B cell (primary cell): Measurements from ENCODE around the gene MOB3A. TPM values are rescaled to one million over a fixed set of nuclear protein-coding genes. Genes with fewer than 3 reads are reported as not detected.

Experiments used
- ATAC-seq: fragments of 200-7000 bp; cut with Tn5 transposase; one replicate; pipeline ENCODE4 v1.10.0; 2021; ENCODE audit warnings: low read depth, mild to moderate bottlenecking, moderate number of reproducible peaks, moderate library complexity
- CTCF ChIA-PET: fragments of 350-600 bp; sonication (Branson Sonifier 250); formaldehyde crosslinking; loops from one replicate; lab custom pipeline; 2021; ENCODE audit warnings: antibody characterized with exemption, inconsistent platforms; lab: Charles Lee
- POLR2A ChIA-PET: fragments of 350-600 bp; sonication (Branson Sonifier 250); formaldehyde crosslinking; loops from one replicate; lab custom pipeline; 2021; ENCODE audit warnings: antibody characterized with exemption; lab: Charles Lee
- DNase-seq: peaks from one replicate; pipeline ENCODE4 v3.0.0; 2013
- H2AFZ ChIP-seq: 2 replicates; pipeline ENCODE4 v1.6.1; 2012; ENCODE audit warnings: mild to moderate bottlenecking, low read depth, low read length; ENCODE audit not compliant: insufficient read depth, poor library complexity, severe bottlenecking
- H3K27ac ChIP-seq, 2 donors: 1 replicate in 1 of 2; 2 replicates in 1 of 2; pipeline ENCODE4 v1.5.1; 2012 to 2013; ENCODE audit warnings: low read length in 2 of 2, mild to moderate bottlenecking in 2 of 2, moderate library complexity in 1 of 2
- H3K27me3 ChIP-seq, 4 experiments: fragments of 200-600 bp in 1 of 4; sonication (generic) in 1 of 4; replicated peaks in 1 of 4; 1 replicate in 2 of 4; 2 replicates in 2 of 4; pipeline versions ENCODE4 v1.6.1 to v1.7.0; 2013 to 2016; ENCODE audit warnings: low read length in 3 of 4, mild to moderate bottlenecking in 2 of 4, mixed read lengths in 1 of 4, moderate library complexity in 1 of 4; ENCODE audit not compliant: insufficient read depth in 4 of 4, control insufficient read depth in 3 of 4; ENCODE audit errors: control extremely low read depth in 1 of 4
- H3K36me3 ChIP-seq, 2 experiments: replicated peaks in 1 of 2; 1 replicate in 1 of 2; 2 replicates in 1 of 2; pipeline versions ENCODE4 v1.6.1 to v1.7.1; 2013; ENCODE audit warnings: low read length in 1 of 2; ENCODE audit not compliant: insufficient read depth in 2 of 2, control insufficient read depth in 1 of 2; ENCODE audit errors: control extremely low read depth in 1 of 2, extremely low read depth in 1 of 2
- H3K4me1 ChIP-seq, 2 donors: fragments of 200-600 bp in 1 of 2; sonication (generic) in 1 of 2; 1 replicate in 1 of 2; 2 replicates in 1 of 2; pipeline versions ENCODE4 v1.5.1 to v1.6.1; 2013 to 2017; ENCODE audit warnings: low read length in 2 of 2; ENCODE audit not compliant: control insufficient read depth in 2 of 2, insufficient read depth in 2 of 2
- H3K4me2 ChIP-seq: replicated peaks from 2 replicates; pipeline ENCODE3; 2012; ENCODE audit warnings: mild to moderate bottlenecking, low read depth, low read length; ENCODE audit not compliant: poor library complexity, severe bottlenecking
- H3K4me3 ChIP-seq, 5 experiments: fragments of 200-600 bp in 1 of 5; sonication (generic) in 1 of 5; 1 replicate in 3 of 5; 2 replicates in 2 of 5; pipeline versions ENCODE4 v1.5.1 to v1.7.0; 2011 to 2016; ENCODE audit warnings: low read length in 4 of 5, mild to moderate bottlenecking in 4 of 5, low read depth in 2 of 5, control low read depth in 1 of 5, moderate library complexity in 1 of 5; ENCODE audit not compliant: insufficient read depth in 1 of 5; ENCODE audit errors: control extremely low read depth in 1 of 5, extremely low read depth in 1 of 5
- H3K79me2 ChIP-seq: fragments of 200-600 bp; sonication (generic); one replicate; pipeline ENCODE4 v1.6.0; 2016; ENCODE audit warnings: low read length; ENCODE audit not compliant: control insufficient read depth, insufficient read depth
- H3K9ac ChIP-seq: fragments of 200-600 bp; sonication (generic); 2 replicates; pipeline ENCODE4 v1.6.1; 2017; ENCODE audit warnings: mild to moderate bottlenecking, low read length, moderate library complexity
- H3K9me3 ChIP-seq, 3 donors: one replicate each; pipeline versions ENCODE4 v1.6.1 to v1.7.1; 2013; ENCODE audit warnings: low read length in 2 of 3; ENCODE audit not compliant: control insufficient read depth in 2 of 3, insufficient read depth in 1 of 3; ENCODE audit errors: control extremely low read depth in 1 of 3
- H4K20me1 ChIP-seq: 2 replicates; pipeline ENCODE4 v1.6.0; 2012; ENCODE audit warnings: mild to moderate bottlenecking, low read length; ENCODE audit not compliant: insufficient read depth, control insufficient read depth, poor library complexity, severe bottlenecking
- H3K27ac Mint-ChIP-seq: one replicate; pipeline ENCODE4 v1.8.0; 2021; ENCODE audit warnings: mixed read lengths
- H3K27me3 Mint-ChIP-seq: one replicate; pipeline ENCODE4 v1.8.0; 2021; ENCODE audit warnings: mixed read lengths
- H3K4me1 Mint-ChIP-seq: one replicate; pipeline ENCODE4 v1.8.0; 2021; ENCODE audit warnings: mixed read lengths
- H3K4me3 Mint-ChIP-seq: one replicate; pipeline ENCODE4 v1.8.0; 2021; ENCODE audit warnings: mixed read lengths
- H3K9me3 Mint-ChIP-seq: one replicate; pipeline ENCODE4 v1.8.0; 2022; ENCODE audit warnings: mixed read lengths; ENCODE audit not compliant: insufficient read depth
- CTCF ChIP-seq: fragments of 200-600 bp; IDR thresholded peaks from one replicate; pipeline ENCODE4 v1.8.0; 2022; ENCODE audit warnings: antibody characterized with exemption, mild to moderate bottlenecking
- EZH2 ChIP-seq: IDR thresholded peaks from 2 replicates; pipeline ENCODE4 v1.6.1; 2012; ENCODE audit warnings: borderline replicate concordance, low read depth, mild to moderate bottlenecking, moderate library complexity, low read length; ENCODE audit not compliant: insufficient read depth, poor library complexity, severe bottlenecking
- WGBS: methylation state at CpG from one replicate; pipeline ENCODE4 v1.1.5; 2013; ENCODE audit warnings: missing lambda C conversion rate; ENCODE audit not compliant: insufficient coverage; 5-methylcytosine and 5-hydroxymethylcytosine counted together
- intact Hi-C: fragments of 100-400 bp; cut with micrococcal nuclease; formaldehyde crosslinking; loops from one replicate; pipeline ENCODE4 v1.10.0; 2022
- polyA plus RNA-seq: library from polyadenylated mRNA; depleted of rRNA; stranded (reverse); fragments of >200 nt; gene quantifications from 2 replicates; pipeline ENCODE4 v1.2.3, GENCODE V29; 2012
- total RNA-seq, 2 donors: library from RNA; stranded (reverse); fragments of 120-200 nt in 1 of 2; gene quantifications; 1 replicate in 1 of 2; 2 replicates in 1 of 2; pipeline versions ENCODE4 v1.2.3 to v1.2.4, GENCODE V29; 2013 to 2022

Gene MOB3A
- total and polyA plus RNA-seq, 2 donors (not counting 1 experiment from before 2014, with no cell fraction given): 190 to 228 TPM

- H4K20me1 ChIP-seq: no peaks in the 10 kb centered on the region
- H3K9me3 ChIP-seq: peaks cover 0 to 3% (median 0%) of the 10 kb centered on the region in 3 donors
- H3K27me3 ChIP-seq: no peaks in the 10 kb centered on the region
- Mint-ChIP-seq H3K4me3 (peak overlapping the region; percentile 21), H3K27ac (peak overlapping the region; percentile 70), H3K9me3 (no peaks in the 10 kb centered on the region), H3K27me3 (no peaks in the 10 kb centered on the region), H3K4me1 (peaks cover 60% of the 10 kb centered on the region)
- H3K4me1 ChIP-seq: peaks cover 54 to 87% of the 10 kb centered on the region in 2 donors
- CTCF ChIA-PET: interaction anchor here (1.1 kb wide), 1 partner anchor 38 kb away, joined by 4 read pairs; no protein-coding TSS in a partner anchor
- TF ChIP-seq CTCF (no peak), EZH2 (no peak)
- intact Hi-C loops: no loop called here
- H3K27ac ChIP-seq: peak overlapping the region; percentile 33 to 54
- 100% methylated on average over 7 of the region's 27 CpGs for WGBS
- DNase-seq: no peak
- H3K36me3 ChIP-seq: no peaks in the 10 kb centered on the region
- no peak overlapping the region for H3K9ac ChIP-seq
- no peak overlapping the region for H3K4me3 ChIP-seq
- no peak for ATAC-seq
- POLR2A ChIA-PET: interaction anchor here (0.5 to 1.2 kb wide), 6 partner anchors 14 to 1124 kb away, joined by 3 to 7 read pairs (median 6); no protein-coding TSS in a partner anchor
- no peak overlapping the region for H3K4me2 ChIP-seq
- peaks cover 49% of the 10 kb centered on the region for H3K79me2 ChIP-seq
- no peak overlapping the region for H2AFZ ChIP-seq
Measured at GRCh38 chr19:2058570-2059421, 37.3 kb downstream of the MOB3A start.
